Measurements from ENCODE around the gene TEX12.
"Not testable (repeated sequence)": the region's sequence is repeated elsewhere in the genome, so short reads cannot be mapped to it uniquely, and the experiment has no call there.

TEX12 gene

GRCh38 chr11:112196519-112197087 lies 29.4 kb downstream of the TEX12 start:
- DNase-seq: no peak
- in situ Hi-C loops (cut with MboI; ENCODE audit: low pct_unique_long_range_greater_than_20kb, low sequenced_read_pairs): no loop called here

- in situ Hi-C loops (cut with MboI; ENCODE audit: low pct_unique_long_range_greater_than_20kb, low sequenced_read_pairs); DNase-seq: not testable (repeated sequence)
Measured at GRCh38 chr11:112199101-112199500, 31.9 kb downstream of the TEX12 start.

- peak; percentile 48 for DNase-seq
- in situ Hi-C loops (cut with MboI; ENCODE audit: low pct_unique_long_range_greater_than_20kb, low sequenced_read_pairs): no loop called here
Measured at GRCh38 chr11:112200252-112200651, 33.1 kb downstream of the TEX12 start.

GRCh38 chr11:112206071-112206470 lies 38.9 kb downstream of the TEX12 start:
- in situ Hi-C loops (cut with MboI; ENCODE audit: low pct_unique_long_range_greater_than_20kb, low sequenced_read_pairs): no loop called here
- no peak for DNase-seq

- in situ Hi-C loops (cut with MboI; ENCODE audit: low pct_unique_long_range_greater_than_20kb, low sequenced_read_pairs): no loop called here
- DNase-seq: no peak
Measured at GRCh38 chr11:112210890-112211289, 43.7 kb downstream of the TEX12 start.

- DNase-seq: no peak
- in situ Hi-C loops (cut with MboI; ENCODE audit: low pct_unique_long_range_greater_than_20kb, low sequenced_read_pairs): no loop called here
Measured at GRCh38 chr11:112211536-112211935, 44.4 kb downstream of the TEX12 start.

GRCh38 chr11:112212290-112212689 lies 45.1 kb downstream of the TEX12 start:
- in situ Hi-C loops (cut with MboI; ENCODE audit: low pct_unique_long_range_greater_than_20kb, low sequenced_read_pairs): no loop called here

GRCh38 chr11:112212710-112213109 lies 45.5 kb downstream of the TEX12 start:
- in situ Hi-C loops (cut with MboI; ENCODE audit: low pct_unique_long_range_greater_than_20kb, low sequenced_read_pairs): no loop called here
- no peak for DNase-seq

More at GRCh38 chr11:112212290-112212689, 45.1 kb downstream of the TEX12 start:
- no peak for DNase-seq

GRCh38 chr11:112213753-112214152 lies 46.6 kb downstream of the TEX12 start:
- in situ Hi-C loops (cut with MboI; ENCODE audit: low pct_unique_long_range_greater_than_20kb, low sequenced_read_pairs): no loop called here
- DNase-seq: no peak

- in situ Hi-C loops (cut with MboI; ENCODE audit: low pct_unique_long_range_greater_than_20kb, low sequenced_read_pairs): no loop called here
Measured at GRCh38 chr11:112215621-112216020, 48.4 kb downstream of the TEX12 start.

GRCh38 chr11:112216561-112217105 lies 49.5 kb downstream of the TEX12 start:
- DNase-seq: no peak
- in situ Hi-C loops (cut with MboI; ENCODE audit: low pct_unique_long_range_greater_than_20kb, low sequenced_read_pairs): no loop called here

More at GRCh38 chr11:112215621-112216020, 48.4 kb downstream of the TEX12 start:
- DNase-seq: no peak

GRCh38 chr11:112219476-112220232 lies 52.5 kb downstream of the TEX12 start:
- peak; percentile 85 for DNase-seq
- in situ Hi-C loops (cut with MboI; ENCODE audit: low pct_unique_long_range_greater_than_20kb, low sequenced_read_pairs): no loop called here

GRCh38 chr11:112221274-112221835 lies 54.2 kb downstream of the TEX12 start:
- DNase-seq: no peak
- in situ Hi-C loops (cut with MboI; ENCODE audit: low pct_unique_long_range_greater_than_20kb, low sequenced_read_pairs): no loop called here

Data from KBM-7 (cell line).